H9 (cell line): ENCODE results near the gene SENP8. TPM values are rescaled to one million over a fixed set of nuclear protein-coding genes. Genes with fewer than 3 reads are reported as not detected.

Experiments used
- DNase-seq: peaks from one replicate; pipeline ENCODE4 v3.0.0-alpha.2; 2017
- H2AFZ ChIP-seq: one replicate; pipeline ENCODE4 v1.6.1; 2013; ENCODE audit warnings: mild to moderate bottlenecking, low read length, control low read depth, moderate library complexity
- H2AK5ac ChIP-seq: 2 replicates; pipeline ENCODE4 v1.6.1; 2013; ENCODE audit warnings: low read length, control low read depth, mixed read lengths; ENCODE audit not compliant: insufficient read length
- H2BK120ac ChIP-seq: one replicate; pipeline ENCODE4 v1.6.1; 2013; ENCODE audit warnings: low read depth, mild to moderate bottlenecking, low read length, control low read depth, inconsistent platforms; ENCODE audit not compliant: poor library complexity, severe bottlenecking
- H2BK12ac ChIP-seq: 2 replicates; pipeline ENCODE4 v1.6.1; 2013; ENCODE audit warnings: low read length, control low read depth, mixed read lengths, low read depth; ENCODE audit not compliant: insufficient read length
- H2BK15ac ChIP-seq: 2 replicates; pipeline ENCODE4 v1.6.1; 2013; ENCODE audit warnings: low read depth, low read length, control low read depth
- H2BK20ac ChIP-seq: one replicate; pipeline ENCODE4 v1.6.1; 2013; ENCODE audit warnings: low read depth, mild to moderate bottlenecking, low read length, control low read depth, inconsistent platforms; ENCODE audit not compliant: poor library complexity, severe bottlenecking
- H2BK5ac ChIP-seq: 2 replicates; pipeline ENCODE4 v1.6.1; 2013; ENCODE audit warnings: low read length, control low read depth, mixed read lengths; ENCODE audit not compliant: insufficient read length
- H3K14ac ChIP-seq: 2 replicates; pipeline ENCODE4 v1.6.1; 2013; ENCODE audit warnings: low read length, control low read depth; ENCODE audit not compliant: insufficient read depth
- H3K18ac ChIP-seq: 2 replicates; pipeline ENCODE4 v1.6.1; 2013; ENCODE audit warnings: low read depth, mild to moderate bottlenecking, mixed read lengths, low read length, control low read depth; ENCODE audit not compliant: insufficient read length
- H3K23ac ChIP-seq: 2 replicates; pipeline ENCODE4 v1.6.1; 2013; ENCODE audit warnings: low read length, control low read depth, mixed read lengths, low read depth; ENCODE audit not compliant: insufficient read length
- H3K23me2 ChIP-seq: 2 replicates; pipeline ENCODE4 v1.6.1; 2013; ENCODE audit warnings: low read depth, mild to moderate bottlenecking, mixed read lengths, low read length, control low read depth; ENCODE audit not compliant: insufficient read length, poor library complexity, severe bottlenecking
- H3K27ac ChIP-seq: 2 replicates; pipeline ENCODE4 v1.5.1; 2013; ENCODE audit warnings: low read length, control low read depth, mixed read lengths, low read depth; ENCODE audit not compliant: insufficient read length
- H3K27me3 ChIP-seq: 2 replicates; pipeline ENCODE4 v1.6.1; 2013; ENCODE audit warnings: low read length, control low read depth, inconsistent platforms; ENCODE audit not compliant: insufficient read depth
- H3K4ac ChIP-seq: 2 replicates; pipeline ENCODE4 v1.6.1; 2013; ENCODE audit warnings: low read depth, mild to moderate bottlenecking, control low read depth, inconsistent platforms, low read length, moderate library complexity
- H3K4me1 ChIP-seq: 2 replicates; pipeline ENCODE4 v1.6.1; 2013; ENCODE audit warnings: low read length, control low read depth, inconsistent platforms; ENCODE audit not compliant: insufficient read depth
- H3K4me2 ChIP-seq: 2 replicates; pipeline ENCODE4 v1.6.1; 2013; ENCODE audit warnings: low read length, control low read depth, mixed read lengths; ENCODE audit not compliant: insufficient read length, insufficient read depth
- H3K56ac ChIP-seq: 2 replicates; pipeline ENCODE4 v1.6.1; 2013; ENCODE audit warnings: low read depth, mild to moderate bottlenecking, mixed read lengths, low read length, control low read depth; ENCODE audit not compliant: insufficient read length
- H3K79me1 ChIP-seq: 2 replicates; pipeline ENCODE4 v1.6.1; 2013; ENCODE audit warnings: low read depth, mild to moderate bottlenecking, moderate library complexity, low read length, control low read depth, inconsistent platforms; ENCODE audit not compliant: insufficient read depth, poor library complexity, severe bottlenecking
- H3K79me2 ChIP-seq: 2 replicates; pipeline ENCODE4 v1.6.1; 2013; ENCODE audit warnings: low read length, control low read depth, inconsistent platforms; ENCODE audit not compliant: insufficient read depth
- H3K9ac ChIP-seq: 2 replicates; pipeline ENCODE4 v1.6.1; 2013; ENCODE audit warnings: low read length, control low read depth, mixed read lengths; ENCODE audit not compliant: insufficient read length; ENCODE audit errors: extremely low read depth
- H3K9me3 ChIP-seq: one replicate; pipeline ENCODE4 v1.6.1; 2013; ENCODE audit warnings: low read depth, low read length, inconsistent platforms; ENCODE audit not compliant: control insufficient read depth
- H3T11ph ChIP-seq: one replicate; pipeline ENCODE4 v1.6.1; 2013; ENCODE audit warnings: mild to moderate bottlenecking, low read length, control low read depth, inconsistent platforms
- H4K20me1 ChIP-seq: one replicate; pipeline ENCODE4 v1.6.1; 2013; ENCODE audit not compliant: control insufficient read depth, insufficient read length, insufficient read depth
- H4K5ac ChIP-seq: 2 replicates; pipeline ENCODE4 v1.6.1; 2013; ENCODE audit warnings: low read depth, mild to moderate bottlenecking, mixed read lengths, low read length, control low read depth; ENCODE audit not compliant: insufficient read length
- H4K8ac ChIP-seq: replicated peaks from 2 replicates; pipeline ENCODE4 v1.6.1; 2013; ENCODE audit warnings: low read length, control low read depth, mixed read lengths, low read depth; ENCODE audit not compliant: insufficient read length
- H4K91ac ChIP-seq: 2 replicates; pipeline ENCODE4 v1.6.1; 2013; ENCODE audit warnings: low read depth, mild to moderate bottlenecking, moderate library complexity, mixed read lengths, low read length, control low read depth; ENCODE audit not compliant: insufficient read length
- H3K27ac Mint-ChIP-seq, 3 experiments: 2 replicates in 2 of 3; 3 replicates in 1 of 3; pipeline ENCODE4 v1.8.0; 2020 to 2021; ENCODE audit warnings: mixed read lengths in 3 of 3, mild to moderate bottlenecking in 1 of 3, moderate library complexity in 1 of 3
- H3K27me3 Mint-ChIP-seq: 2 replicates; pipeline ENCODE4 v1.8.0; 2021; ENCODE audit warnings: low read depth, mild to moderate bottlenecking, moderate library complexity, mixed read lengths
- H3K36me3 Mint-ChIP-seq, 3 experiments: 2 replicates in 2 of 3; 3 replicates in 1 of 3; pipeline ENCODE4 v1.8.0; 2020 to 2021; ENCODE audit warnings: low read depth in 3 of 3, mixed read lengths in 3 of 3; ENCODE audit not compliant: insufficient read depth in 1 of 3
- H3K4me1 Mint-ChIP-seq, 2 experiments: 2 replicates each; pipeline ENCODE4 v1.8.0; 2020; ENCODE audit warnings: mixed read lengths in 2 of 2
- H3K4me3 Mint-ChIP-seq, 2 experiments: 2 replicates in 1 of 2; 3 replicates in 1 of 2; pipeline ENCODE4 v1.8.0; 2020 to 2021; ENCODE audit warnings: mild to moderate bottlenecking in 2 of 2, mixed read lengths in 2 of 2, moderate library complexity in 1 of 2
- H3K9me3 Mint-ChIP-seq, 2 experiments: 2 replicates in 1 of 2; 3 replicates in 1 of 2; pipeline ENCODE4 v1.8.0; 2020; ENCODE audit warnings: mild to moderate bottlenecking in 2 of 2, mixed read lengths in 2 of 2, moderate library complexity in 1 of 2
- WGBS: extraction: QIAGEN DNeasy Blood & Tissue Kit; methylation state at CpG from one replicate; pipeline ENCODE4 v1.1.7; 2013; ENCODE audit warnings: missing lambda C conversion rate, low lambda C conversion rate, mixed read lengths; ENCODE audit not compliant: insufficient read length; ENCODE audit errors: extremely low coverage; 5-methylcytosine and 5-hydroxymethylcytosine counted together
- total RNA-seq: library from RNA; stranded (reverse); gene quantifications from 2 replicates; pipeline ENCODE4 v1.2.1, GENCODE V29; 2021
- TF ChIP-seq, protein P1 (sequence below): fragments of 200-600 bp; sonication (generic); conservative IDR thresholded peaks from 3 replicates; pipeline ENCODE4 v1.8.0; 2021; ENCODE audit warnings: antibody characterized with exemption, mild to moderate bottlenecking

SENP8 gene
- total RNA-seq, 1 experiment from 2014 or later, result 4.8 TPM

DNA sequence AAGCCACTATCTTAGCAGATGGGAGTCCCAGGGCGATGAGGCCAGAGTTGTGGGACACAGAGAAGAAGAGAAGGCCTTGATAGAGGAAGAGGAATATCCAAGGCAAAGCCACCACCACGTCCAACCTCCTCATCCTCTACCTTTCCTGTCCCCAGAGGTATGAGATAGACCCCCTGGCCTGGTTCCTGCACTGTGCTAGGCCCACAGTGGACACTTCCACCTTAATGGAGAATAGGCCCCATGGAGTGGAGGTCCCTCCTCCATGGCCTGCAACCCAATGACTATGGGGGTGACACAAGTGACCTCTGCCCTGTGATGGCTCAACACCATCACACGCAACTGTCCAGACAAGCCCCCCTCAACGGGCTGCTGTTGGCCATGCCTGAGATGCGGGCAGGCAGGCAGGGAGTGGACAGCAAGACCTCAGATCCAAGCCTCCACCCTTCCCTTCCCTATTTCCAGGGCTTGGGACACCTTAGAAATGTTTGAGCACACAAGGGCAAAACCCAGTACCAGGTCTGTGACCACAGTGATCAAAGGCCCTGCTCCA is 42.6 kb downstream of the SENP8 start:
- H4K20me1 ChIP-seq, result no peaks in the 10 kb centered on the region
- H2BK15ac ChIP-seq, result no peak overlapping the region
- H3K27me3 Mint-ChIP-seq, result peaks cover 2% of the 10 kb centered on the region; the same call in 1 of the 2 replicates
- no CpG with 5 or more reads among the region's 5 CpGs for WGBS
- H3K27ac Mint-ChIP-seq, result no peak overlapping the region; a peak in 1 of 7 replicates
- no peaks in the 10 kb centered on the region for H3K79me1 ChIP-seq
- H3K14ac ChIP-seq, result no peak overlapping the region
- H3K18ac ChIP-seq, result no peak overlapping the region
- H2AFZ ChIP-seq, result no peak overlapping the region
- H4K5ac ChIP-seq, result no peak overlapping the region
- peaks cover 8% of the 10 kb centered on the region in 2 experiments for H3K4me1 Mint-ChIP-seq
- H3K4ac ChIP-seq, result no peak overlapping the region
- no peak overlapping the region for H3K23ac ChIP-seq
- no peaks in the 10 kb centered on the region for H3K9me3 ChIP-seq
- H2BK5ac ChIP-seq, result no peak overlapping the region
- H3K4me3 Mint-ChIP-seq, result no peak overlapping the region
- H3K79me2 ChIP-seq, result no peaks in the 10 kb centered on the region
- no peak overlapping the region for H3K4me2 ChIP-seq
- DNase-seq, result no peak
- H3K27me3 ChIP-seq, result no peaks in the 10 kb centered on the region
- no peak overlapping the region for H3T11ph ChIP-seq
- H3K23me2 ChIP-seq, result no peaks in the 10 kb centered on the region
- H2BK120ac ChIP-seq, result no peak overlapping the region
- H2AK5ac ChIP-seq, result no peak overlapping the region
- H3K9ac ChIP-seq, result no peak overlapping the region
- no peaks in the 10 kb centered on the region; a peak in 1 of 5 replicates for H3K9me3 Mint-ChIP-seq
- no peak overlapping the region for H3K56ac ChIP-seq
- peaks cover 0 to 2% (median 0%) of the 10 kb centered on the region in 3 experiments; a peak in 1 of 7 replicates for H3K36me3 Mint-ChIP-seq
- H4K91ac ChIP-seq, result no peak overlapping the region
- H3K27ac ChIP-seq, result no peak overlapping the region
- TF ChIP-seq, protein P1, sequence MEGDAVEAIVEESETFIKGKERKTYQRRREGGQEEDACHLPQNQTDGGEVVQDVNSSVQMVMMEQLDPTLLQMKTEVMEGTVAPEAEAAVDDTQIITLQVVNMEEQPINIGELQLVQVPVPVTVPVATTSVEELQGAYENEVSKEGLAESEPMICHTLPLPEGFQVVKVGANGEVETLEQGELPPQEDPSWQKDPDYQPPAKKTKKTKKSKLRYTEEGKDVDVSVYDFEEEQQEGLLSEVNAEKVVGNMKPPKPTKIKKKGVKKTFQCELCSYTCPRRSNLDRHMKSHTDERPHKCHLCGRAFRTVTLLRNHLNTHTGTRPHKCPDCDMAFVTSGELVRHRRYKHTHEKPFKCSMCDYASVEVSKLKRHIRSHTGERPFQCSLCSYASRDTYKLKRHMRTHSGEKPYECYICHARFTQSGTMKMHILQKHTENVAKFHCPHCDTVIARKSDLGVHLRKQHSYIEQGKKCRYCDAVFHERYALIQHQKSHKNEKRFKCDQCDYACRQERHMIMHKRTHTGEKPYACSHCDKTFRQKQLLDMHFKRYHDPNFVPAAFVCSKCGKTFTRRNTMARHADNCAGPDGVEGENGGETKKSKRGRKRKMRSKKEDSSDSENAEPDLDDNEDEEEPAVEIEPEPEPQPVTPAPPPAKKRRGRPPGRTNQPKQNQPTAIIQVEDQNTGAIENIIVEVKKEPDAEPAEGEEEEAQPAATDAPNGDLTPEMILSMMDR, result no peak
- H3K4me1 ChIP-seq, result no peaks in the 10 kb centered on the region
- no peak overlapping the region for H2BK12ac ChIP-seq
- H4K8ac ChIP-seq, result no peak overlapping the region
- H2BK20ac ChIP-seq, result no peak overlapping the region
